GM19023 (cell line): ENCODE measurements around the gene IGBP1.
"Not testable (repeated sequence)": the region's sequence is repeated elsewhere in the genome, so short reads cannot be mapped to it uniquely, and the experiment has no call there.

Experiments used
- ATAC-seq: cut with Tn5 transposase; IDR thresholded peaks from one replicate; pipeline ENCODE4 v1.9.1; 2021; ENCODE audit warnings: mild to moderate bottlenecking, moderate library complexity; ENCODE audit not compliant: unreplicated experiment

The IGBP1 gene

DNA sequence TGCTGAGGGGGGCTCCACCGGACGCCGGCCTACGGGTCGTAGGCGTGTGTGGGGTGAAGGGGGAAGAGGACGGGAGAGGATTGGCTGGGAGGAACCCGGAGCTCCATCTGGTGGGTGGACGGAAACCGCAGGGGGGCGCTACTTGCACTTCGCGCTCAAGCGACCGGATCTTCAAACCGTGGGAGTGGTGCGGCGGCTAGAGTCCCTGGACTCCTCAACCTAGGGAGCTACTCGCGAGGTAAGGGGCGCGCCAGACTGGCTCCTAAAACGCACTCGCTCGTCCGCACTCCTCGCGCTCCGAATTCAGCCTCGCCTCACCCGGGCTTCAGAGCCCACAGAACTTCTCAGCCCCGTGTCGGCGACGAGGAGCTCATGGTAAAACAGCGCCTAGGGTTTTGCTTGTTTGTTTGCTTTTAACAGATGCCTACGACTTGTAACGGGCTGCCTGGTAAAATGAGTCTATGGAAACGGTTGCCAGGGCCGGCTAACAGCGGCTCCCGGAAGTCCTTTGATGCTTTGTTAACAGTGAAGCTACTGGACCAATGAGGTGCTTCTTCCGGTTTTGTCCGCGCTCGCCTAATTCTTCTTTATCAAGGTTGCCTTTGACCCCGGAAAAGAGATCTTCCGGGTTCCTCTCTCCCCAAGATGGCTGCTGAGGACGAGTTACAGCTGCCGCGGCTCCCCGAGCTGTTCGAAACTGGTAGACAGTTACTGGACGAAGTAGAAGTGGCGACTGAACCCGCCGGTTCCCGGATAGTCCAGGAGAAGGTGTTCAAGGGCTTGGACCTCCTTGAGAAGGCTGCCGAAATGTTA, at the start of gene IGBP1:
Gene IGBP1, plus strand, starts transcription at position 145 of the 813 bp plus-strand sequence. Its CDS starts 501 bp downstream, at position 646.
- ATAC-seq, result peak; percentile 93

DNA sequence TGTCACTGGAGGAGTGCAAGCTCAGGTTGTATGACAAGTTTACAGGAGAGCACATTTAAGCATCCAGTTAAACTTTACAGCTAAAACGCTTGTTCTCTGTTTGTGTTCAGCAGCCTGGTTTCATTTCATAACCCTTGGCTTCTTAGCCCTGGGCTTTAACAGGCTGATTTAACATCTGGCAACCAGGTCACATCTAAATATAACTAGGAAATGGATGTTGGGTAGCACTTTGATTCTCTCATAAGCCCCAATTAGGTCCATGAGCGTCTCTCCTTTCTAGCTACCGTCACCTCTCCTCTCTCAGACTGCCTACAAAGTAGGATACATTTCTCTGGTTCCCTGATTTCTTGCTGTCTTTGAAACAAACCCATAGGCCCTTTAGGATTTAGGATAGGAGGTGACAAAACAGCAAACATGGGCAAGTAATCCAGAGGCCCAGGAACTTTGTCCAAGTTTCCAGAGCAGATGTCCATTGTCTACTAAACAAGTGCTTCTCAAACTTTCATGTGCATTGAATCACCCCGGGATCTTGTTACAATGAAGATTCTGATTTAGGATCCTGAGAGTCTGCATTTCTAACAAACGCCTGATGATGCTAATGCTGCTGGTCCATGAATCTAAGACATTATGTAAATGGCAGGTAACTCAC, 48.5 kb upstream of the IGBP1 start:
- no peak for ATAC-seq

DNA sequence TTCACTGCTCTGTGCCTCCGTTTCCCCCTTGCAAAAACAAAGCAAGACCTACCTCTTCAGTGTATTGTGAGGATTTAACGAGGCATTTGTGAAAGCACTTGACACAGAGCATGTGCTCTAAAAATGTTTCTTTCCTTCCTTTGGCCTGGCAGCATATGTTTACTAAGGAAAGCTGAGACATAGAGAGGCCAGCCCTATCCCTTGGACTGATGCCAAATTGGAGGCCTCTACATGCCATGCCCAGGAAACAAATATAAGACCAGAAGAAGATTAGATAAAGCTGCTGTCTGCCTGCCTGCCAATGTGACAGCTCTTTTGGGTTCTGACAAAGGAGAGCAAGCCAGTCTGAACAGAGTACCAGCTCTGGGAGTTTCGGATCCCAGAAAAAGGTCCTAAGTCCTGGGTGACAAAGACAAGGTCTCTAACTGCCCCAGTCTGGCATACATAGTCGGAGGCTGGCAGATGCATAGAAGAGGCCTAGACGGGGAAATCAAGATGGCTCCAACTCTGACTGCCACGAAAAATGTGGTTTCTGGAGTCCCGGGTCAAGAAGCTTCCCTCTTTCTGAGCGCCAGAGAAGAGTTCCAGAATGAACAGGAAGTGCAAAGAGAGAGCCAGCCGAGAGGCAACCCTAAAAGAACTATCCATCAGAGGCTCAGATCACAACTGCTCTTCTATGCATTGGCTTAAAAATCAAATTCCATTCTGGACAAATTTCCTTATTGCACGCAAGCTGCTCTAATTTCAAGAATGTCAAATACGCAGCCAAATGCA, 45.2 kb upstream of the IGBP1 start:
- no peak for ATAC-seq

GRCh38 chrX:70088751-70089150, 44.5 kb upstream of the IGBP1 start:
- ATAC-seq, result no peak

DNA sequence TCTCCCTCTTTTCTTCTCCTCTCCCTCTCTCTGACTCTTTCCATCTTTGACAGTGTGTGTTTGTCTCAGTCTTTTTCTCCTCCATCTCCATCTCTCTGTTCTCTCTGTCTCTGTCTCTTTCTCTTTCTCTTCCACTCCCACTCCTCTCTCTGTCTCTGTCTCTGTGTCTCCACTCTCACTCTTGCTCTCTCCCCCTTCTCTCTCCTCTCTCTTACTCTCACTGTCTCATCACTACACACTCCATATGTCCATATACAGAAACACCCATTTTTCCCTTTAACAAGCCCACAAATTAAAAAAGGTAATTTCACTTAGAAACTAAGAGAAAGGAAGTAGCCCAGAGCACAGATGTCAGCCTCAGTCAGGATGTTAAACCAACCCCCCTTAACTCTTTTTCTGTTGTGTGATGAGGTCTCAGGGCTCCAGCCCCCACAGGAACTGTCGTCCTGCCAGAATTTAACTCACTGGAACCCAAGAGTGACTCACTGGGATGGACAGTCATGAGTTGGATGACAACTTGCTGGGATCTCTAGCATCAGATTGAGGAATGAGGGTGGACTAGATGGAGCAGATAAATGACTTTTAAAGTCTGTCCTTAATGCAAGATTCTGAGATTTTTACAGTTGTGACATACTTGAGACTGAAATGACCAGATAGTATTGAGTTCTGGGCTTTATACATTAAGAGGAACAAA, 43.5 kb upstream of the IGBP1 start:
- no peak for ATAC-seq

- ATAC-seq, result no peak
These were observed 41.0 kb upstream of the IGBP1 start for GRCh38 chrX:70092247-70092646.

DNA sequence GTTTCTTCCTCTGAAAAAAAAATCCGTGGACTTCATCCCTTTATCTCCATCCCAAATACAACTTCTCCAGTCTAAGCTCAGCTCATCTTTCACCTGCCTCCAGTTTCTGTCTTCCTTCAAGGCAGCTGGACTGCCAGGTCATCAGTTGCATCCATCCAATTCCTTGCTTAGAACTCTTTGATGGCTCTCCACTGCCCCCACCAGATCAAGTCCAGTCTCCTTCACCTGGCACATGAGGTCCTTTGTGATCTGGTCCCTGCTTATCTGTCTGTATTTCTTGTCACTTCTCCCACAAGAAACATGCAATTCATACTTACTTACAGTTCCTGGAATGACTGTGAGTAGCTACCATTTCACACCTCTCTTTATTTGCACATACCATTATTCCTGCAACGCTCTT, 37.2 kb upstream of the IGBP1 start:
- ATAC-seq, result no peak

DNA sequence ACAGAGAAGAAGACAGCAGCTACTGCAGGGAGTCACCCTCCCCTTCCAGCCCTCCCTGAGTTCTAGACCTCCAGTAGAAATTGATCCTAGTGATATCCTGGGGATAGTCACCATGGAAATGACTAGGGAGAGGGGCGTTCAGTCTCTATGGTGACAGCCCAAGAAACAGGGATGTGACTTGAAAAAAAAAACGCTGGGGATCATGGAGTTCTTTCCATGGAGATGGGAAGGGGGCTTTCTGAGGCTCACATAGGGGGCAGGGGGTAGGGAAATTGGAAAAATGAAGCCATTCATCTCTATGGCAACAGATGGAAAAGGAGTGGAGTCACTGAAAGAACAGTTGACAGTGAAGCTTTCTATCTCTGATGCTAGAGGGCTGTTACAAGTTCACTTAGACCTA, 28.0 kb upstream of the IGBP1 start:
- no peak for ATAC-seq

DNA sequence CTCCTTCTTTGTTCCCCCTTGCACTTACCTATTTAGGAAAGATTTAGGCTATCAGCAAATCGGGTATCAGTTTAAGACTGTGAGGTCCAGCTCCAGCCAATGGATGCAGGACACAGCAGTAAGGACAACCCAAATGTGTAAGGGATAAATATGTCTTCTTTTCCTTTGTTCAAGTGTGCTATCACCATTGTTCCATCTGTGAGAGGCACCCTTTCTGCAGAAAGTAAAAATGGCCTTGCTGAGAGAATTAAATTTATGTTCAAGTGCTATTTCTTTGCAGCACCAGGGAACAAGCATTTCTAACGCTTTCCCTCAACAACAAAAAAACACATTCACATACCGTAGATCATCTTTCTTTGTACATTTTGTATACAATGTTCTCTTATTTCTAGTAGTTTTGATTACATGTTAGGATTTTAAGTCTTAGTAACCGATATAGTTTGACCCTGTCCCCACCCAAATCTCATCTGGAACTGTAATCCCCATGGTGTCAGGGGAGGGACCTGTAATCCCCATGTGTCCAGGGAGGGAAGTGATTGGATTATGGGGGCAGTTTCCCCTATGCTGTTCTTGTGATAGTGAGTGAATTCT, 21.7 kb upstream of the IGBP1 start:
- not testable (repeated sequence) for ATAC-seq

- ATAC-seq, result no peak
These were observed 15.5 kb upstream of the IGBP1 start for GRCh38 chrX:70117738-70118137.

GRCh38 chrX:70123014-70123413, 10.2 kb upstream of the IGBP1 start:
- not testable (repeated sequence) for ATAC-seq

GRCh38 chrX:70124678-70125077, 8.6 kb upstream of the IGBP1 start:
- no peak for ATAC-seq

- ATAC-seq, result no peak
These were observed 5.2 kb upstream of the IGBP1 start for GRCh38 chrX:70128071-70128470.

DNA sequence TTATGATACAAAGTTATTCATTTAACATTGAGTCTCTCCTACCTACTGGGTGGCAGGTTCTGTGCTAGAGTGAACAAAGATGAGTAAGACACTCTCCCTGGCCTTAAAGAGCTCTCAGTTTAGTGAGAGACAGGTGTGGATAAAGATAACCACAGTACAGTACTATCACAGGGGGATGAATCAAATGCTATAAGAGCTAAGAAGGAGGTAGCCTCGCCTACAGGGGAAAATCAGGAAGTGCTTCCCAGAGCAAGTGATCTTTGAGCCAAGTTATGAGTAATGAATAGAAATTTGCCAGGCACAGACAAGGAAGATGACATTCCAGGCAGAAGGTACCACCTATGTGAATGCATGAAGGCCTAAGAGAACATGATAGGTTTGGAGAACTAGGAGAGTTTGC, 3.4 kb upstream of the IGBP1 start:
- ATAC-seq, result no peak

GRCh38 chrX:70132224-70132623, 1.0 kb upstream of the IGBP1 start:
- no peak for ATAC-seq

- ATAC-seq, result no peak
These were observed 357 bp upstream of the IGBP1 start for GRCh38 chrX:70132877-70133302.

GRCh38 chrX:70134116-70134477, 850 bp downstream of the IGBP1 start:
- peak; percentile 29 for ATAC-seq

- no peak for ATAC-seq
These were observed 5.4 kb downstream of the IGBP1 start for GRCh38 chrX:70138622-70139021.

- no peak for ATAC-seq
These were observed 6.5 kb downstream of the IGBP1 start for GRCh38 chrX:70139736-70140135.

DNA sequence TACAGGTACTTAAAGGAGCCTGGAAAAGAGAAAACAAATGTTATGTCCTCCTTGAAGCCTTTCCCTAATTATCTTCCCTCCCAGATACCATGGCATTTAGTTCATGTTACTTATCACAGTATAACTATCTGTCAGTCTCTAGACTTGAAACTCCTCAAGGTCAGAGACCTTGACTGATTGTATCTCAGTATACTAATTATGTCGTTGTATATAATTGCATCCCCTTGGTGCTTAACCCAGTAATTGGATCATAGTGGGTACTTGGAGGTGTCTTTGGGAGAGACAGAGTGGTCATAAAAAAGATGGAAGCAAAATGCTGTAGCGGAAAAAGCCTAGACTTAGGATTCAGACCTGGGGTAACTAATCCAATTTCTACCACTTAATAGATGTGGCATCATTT, 8.1 kb downstream of the IGBP1 start:
- no peak for ATAC-seq
